Measurements from ENCODE around the gene WBP2.

WBP2 gene

DNA sequence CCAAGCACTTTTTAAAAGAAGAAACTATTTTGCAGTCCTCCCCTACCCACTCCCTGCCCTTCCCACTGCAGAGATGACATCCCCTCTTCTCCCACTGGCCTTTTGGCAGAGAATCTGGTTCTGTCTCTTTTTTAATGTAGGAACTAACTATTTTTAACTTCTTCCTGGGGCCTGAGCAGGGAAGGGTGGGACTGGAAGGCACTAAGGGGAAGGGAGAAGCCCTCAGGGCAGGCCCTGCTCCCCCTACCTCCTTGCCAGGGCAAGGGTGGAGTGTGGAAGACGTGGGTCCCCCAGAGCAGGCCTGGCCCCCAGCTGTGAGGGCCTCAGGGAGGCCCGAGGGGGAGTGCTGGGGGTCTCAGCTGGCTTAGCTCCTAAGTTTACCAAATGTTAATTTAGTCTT is 30.5 kb downstream of the WBP2 start:
- no peak for TF ChIP-seq CTCF (IDR thresholded peaks at IDR 0.05; ENCODE audit: low read length, missing control alignments)

DNA sequence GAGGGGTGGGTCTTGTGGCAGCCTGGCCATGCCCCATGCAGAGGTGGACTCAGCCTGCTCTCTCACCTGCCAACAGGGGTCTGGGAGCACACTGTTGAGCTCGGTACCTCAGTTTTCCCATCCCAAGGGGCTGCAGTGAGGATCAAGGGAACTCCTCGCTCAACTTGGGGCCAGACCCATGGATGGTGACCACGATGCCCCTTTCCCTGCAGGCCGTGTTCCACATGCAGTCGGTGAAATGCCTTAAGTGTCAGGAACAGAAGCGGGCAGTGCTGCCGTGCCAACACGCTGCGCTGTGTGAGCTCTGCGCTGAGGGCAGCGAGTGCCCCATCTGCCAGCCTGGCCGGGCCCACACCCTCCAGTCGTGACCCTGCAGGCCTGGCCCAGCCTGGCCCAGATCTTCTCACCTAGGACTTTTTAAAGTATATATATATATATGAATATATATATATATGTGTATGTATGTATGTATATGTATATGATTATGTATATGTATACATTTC is 31.0 kb downstream of the WBP2 start:
- no peak for TF ChIP-seq CTCF (IDR thresholded peaks at IDR 0.05; ENCODE audit: low read length, missing control alignments)
- no peak for DNase-seq (ENCODE audit: low read depth)
- no peak overlapping the region for H3K4me3 ChIP-seq (replicated peaks; ENCODE audit: low read depth, low read length)

More for the DNA sequence above, 30.5 kb downstream of the WBP2 start:
- H3K4me3 ChIP-seq (replicated peaks; ENCODE audit: low read depth, low read length): no peak overlapping the region
- DNase-seq (ENCODE audit: low read depth): no peak

DNA sequence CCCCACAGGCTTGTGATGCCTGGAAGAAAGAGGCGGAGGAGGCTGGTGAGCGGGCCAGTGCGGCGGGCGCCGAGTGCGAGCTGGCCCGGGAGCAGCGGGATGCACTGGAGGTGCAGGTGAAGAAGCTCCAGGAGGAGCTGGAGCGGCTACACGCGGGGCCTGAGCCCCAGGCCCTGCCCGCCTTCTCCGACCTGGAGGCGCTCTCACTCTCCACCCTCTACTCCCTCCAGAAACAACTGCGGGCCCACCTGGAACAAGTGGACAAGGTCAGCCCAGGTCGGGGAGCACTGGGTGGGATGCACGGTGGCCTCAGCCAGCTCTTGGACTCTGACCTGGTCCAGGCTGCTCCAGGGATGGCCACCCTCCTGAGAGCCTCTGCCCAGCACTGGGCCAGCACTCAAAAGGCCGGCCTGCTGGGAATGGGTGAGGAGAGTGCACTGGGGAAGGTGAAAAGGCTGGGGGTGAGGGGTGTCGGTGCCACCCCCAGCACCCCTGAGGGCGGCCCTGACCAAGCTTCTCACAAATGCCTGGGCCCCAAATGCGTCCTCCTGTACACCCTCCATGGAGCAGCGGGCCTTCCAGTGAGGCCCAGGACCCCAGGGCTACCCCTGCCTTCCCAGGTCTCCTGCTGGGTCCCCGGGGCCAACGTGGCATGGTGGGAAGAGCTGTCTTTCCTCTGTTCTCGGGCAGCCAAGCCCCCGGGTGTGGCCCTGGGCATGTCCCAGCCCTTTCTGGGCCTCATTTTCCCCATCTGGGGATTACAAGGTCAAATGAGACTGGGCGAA is 31.7 kb downstream of the WBP2 start:
- no peak for DNase-seq (ENCODE audit: low read depth)
- no peak for TF ChIP-seq CTCF (IDR thresholded peaks at IDR 0.05; ENCODE audit: low read length, missing control alignments)
- H3K4me3 ChIP-seq (replicated peaks; ENCODE audit: low read depth, low read length): no peak overlapping the region

- DNase-seq (ENCODE audit: low read depth): no peak
- no peak overlapping the region for H3K4me3 ChIP-seq (replicated peaks; ENCODE audit: low read depth, low read length)
- TF ChIP-seq CTCF (IDR thresholded peaks at IDR 0.05; ENCODE audit: low read length, missing control alignments): no peak
These were observed 32.4 kb downstream of the WBP2 start for GRCh38 chr17:75822800-75823166.

GRCh38 chr17:75822119-75822799 is 32.9 kb downstream of the WBP2 start:
- DNase-seq (ENCODE audit: low read depth): no peak
- TF ChIP-seq CTCF (IDR thresholded peaks at IDR 0.05; ENCODE audit: low read length, missing control alignments): no peak
- H3K4me3 ChIP-seq (replicated peaks; ENCODE audit: low read depth, low read length): no peak overlapping the region

DNA sequence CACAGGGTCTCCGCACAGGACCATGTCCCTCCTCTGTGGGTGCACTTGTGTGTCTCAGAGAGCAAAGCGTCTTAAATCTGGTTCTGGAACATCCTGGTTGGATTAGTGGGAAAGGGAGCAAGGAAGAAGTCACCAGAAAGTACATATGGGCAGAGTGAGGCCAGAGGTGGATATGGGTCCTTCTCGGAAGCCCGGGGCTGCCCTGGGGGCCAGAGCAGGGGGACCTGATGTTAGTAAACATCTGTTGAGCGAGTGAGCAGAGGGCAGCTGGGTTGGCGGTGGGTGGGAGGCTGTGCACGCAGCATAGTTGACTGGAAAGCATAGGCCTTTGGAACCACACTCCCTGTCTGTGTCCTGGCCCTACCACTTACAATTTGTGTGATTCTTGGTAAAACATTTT is 33.6 kb downstream of the WBP2 start:
- no peak overlapping the region for H3K4me3 ChIP-seq (replicated peaks; ENCODE audit: low read depth, low read length)
- no peak for DNase-seq (ENCODE audit: low read depth)
- no peak for TF ChIP-seq CTCF (IDR thresholded peaks at IDR 0.05; ENCODE audit: low read length, missing control alignments)
